Fibroblast of lung (primary cell): ENCODE measurements around the gene MEFV. TPM values are rescaled to one million over a fixed set of nuclear protein-coding genes. Genes with fewer than 3 reads are reported as not detected.

Source experiments
- DNase-seq, 2 donors: peaks; one replicate each; pipeline versions ENCODE4 v3.0.0 to v3.0.0-alpha.2; 2010; ENCODE audit warnings: low read depth in 2 of 2
- H2AFZ ChIP-seq: 2 replicates; pipeline ENCODE4 v1.5.1; 2012; ENCODE audit warnings: low read length, control low read depth, inconsistent platforms
- H3K27ac ChIP-seq: 2 replicates; pipeline ENCODE4 v1.5.1; 2011; ENCODE audit warnings: low read length, control low read depth; ENCODE audit not compliant: insufficient read depth
- H3K27me3 ChIP-seq: 2 replicates; pipeline ENCODE4 v1.5.1; 2011; ENCODE audit warnings: mild to moderate bottlenecking, low read length; ENCODE audit not compliant: control insufficient read depth, insufficient read depth
- H3K36me3 ChIP-seq: 2 replicates; pipeline ENCODE4 v1.5.1; 2011; ENCODE audit warnings: low read length; ENCODE audit not compliant: control insufficient read depth, insufficient read depth
- H3K4me1 ChIP-seq: 2 replicates; pipeline ENCODE4 v1.5.1; 2011; ENCODE audit warnings: low read length; ENCODE audit not compliant: control insufficient read depth, insufficient read depth; ENCODE audit errors: extremely low read depth
- H3K4me2 ChIP-seq: 2 replicates; pipeline ENCODE4 v1.5.1; 2011; ENCODE audit warnings: low read length, control low read depth; ENCODE audit not compliant: insufficient read depth; ENCODE audit errors: extremely low read depth
- H3K4me3 ChIP-seq, 4 experiments: fragments of 200-600 bp in 1 of 4; sonication (generic) in 1 of 4; replicated peaks in 1 of 4; 2 replicates each; pipeline ENCODE4 v1.5.1; 2011 to 2016; ENCODE audit warnings: low read length in 4 of 4, low read depth in 3 of 4, mild to moderate bottlenecking in 3 of 4, control low read depth in 2 of 4, inconsistent platforms in 1 of 4, mixed read lengths in 1 of 4; ENCODE audit not compliant: insufficient read depth in 1 of 4; ENCODE audit errors: control extremely low read depth in 1 of 4
- H3K79me2 ChIP-seq: 2 replicates; pipeline ENCODE4 v1.5.1; 2012; ENCODE audit warnings: mild to moderate bottlenecking, low read length, inconsistent platforms; ENCODE audit not compliant: control insufficient read depth, insufficient read depth
- H3K9ac ChIP-seq: 2 replicates; pipeline ENCODE4 v1.5.1; 2011; ENCODE audit warnings: mild to moderate bottlenecking, low read length, control low read depth; ENCODE audit not compliant: insufficient read depth
- H3K9me3 ChIP-seq: 2 replicates; pipeline ENCODE4 v1.5.1; 2012; ENCODE audit warnings: low read depth, low read length; ENCODE audit not compliant: control insufficient read depth, insufficient read depth
- H4K20me1 ChIP-seq: 2 replicates; pipeline ENCODE4 v1.5.1; 2011; ENCODE audit warnings: low read length; ENCODE audit not compliant: control insufficient read depth, insufficient read depth; ENCODE audit errors: extremely low read depth
- CTCF ChIP-seq, 2 donors: IDR thresholded peaks in 1 of 2; conservative IDR thresholded peaks in 1 of 2; 1 replicate in 1 of 2; 2 replicates in 1 of 2; pipeline ENCODE4 v1.5.1; 2011 to 2012; ENCODE audit warnings: low read length in 2 of 2, control low read depth in 1 of 2, inconsistent platforms in 1 of 2, low read depth in 1 of 2, mild to moderate bottlenecking in 1 of 2
- EZH2 ChIP-seq: IDR thresholded peaks from 2 replicates; pipeline ENCODE4 v1.5.1; 2012; ENCODE audit warnings: low read length, control low read depth, mild to moderate bottlenecking; ENCODE audit errors: missing control alignments
- polyA plus RNA-seq, 2 donors: library from polyadenylated mRNA; depleted of rRNA in 1 of 2; stranded (reverse) in 1 of 2; unstranded in 1 of 2; fragments of >200 nt; gene quantifications; 2 replicates each; pipeline ENCODE4 v1.2.1, GENCODE V29; 2011 to 2012; ENCODE audit warnings: missing spikeins in 1 of 2
- total RNA-seq: library from RNA; depleted of rRNA; stranded (reverse); fragments of >200 nt; gene quantifications from 2 replicates; pipeline ENCODE4 v1.2.1, GENCODE V29; 2014

The MEFV gene
- total and polyA plus RNA-seq, 2 donors (not counting 1 experiment from before 2014, with no cell fraction given), result 0.17 TPM; not detected in 1

GRCh38 chr16:3262517-3262916, 6.1 kb upstream of the MEFV start:
- no peak overlapping the region for H2AFZ ChIP-seq
- H3K36me3 ChIP-seq, result no peaks in the 10 kb centered on the region
- H3K27ac ChIP-seq, result no peak overlapping the region
- no peaks in the 10 kb centered on the region for H3K9me3 ChIP-seq
- H4K20me1 ChIP-seq, result no peaks in the 10 kb centered on the region
- H3K27me3 ChIP-seq, result no peaks in the 10 kb centered on the region
- no peak overlapping the region for H3K9ac ChIP-seq
- no peak overlapping the region for H3K4me2 ChIP-seq
- no peak overlapping the region for H3K4me3 ChIP-seq
- no peak for DNase-seq
- TF ChIP-seq EZH2 (no peak), CTCF (conservative IDR thresholded peaks at IDR 0.05 in 1 of 2, IDR thresholded peaks at IDR 0.05 in 1 of 2; ENCODE audit: low read depth in 1 of 2, low read length in 2 of 2) (no peak)
- H3K4me1 ChIP-seq, result no peaks in the 10 kb centered on the region
- H3K79me2 ChIP-seq, result no peaks in the 10 kb centered on the region

- Histone ChIP-seq H3K4me1 (no peaks in the 10 kb centered on the region), H3K9ac (no peak overlapping the region), H3K9me3 (no peaks in the 10 kb centered on the region), H3K4me3 (no peak overlapping the region), H3K79me2 (no peaks in the 10 kb centered on the region), H3K27me3 (no peaks in the 10 kb centered on the region), H3K27ac (no peak overlapping the region), H4K20me1 (no peaks in the 10 kb centered on the region), H3K4me2 (no peak overlapping the region), H2AFZ (no peak overlapping the region), H3K36me3 (no peaks in the 10 kb centered on the region)
- no peak for DNase-seq
- TF ChIP-seq EZH2 (no peak), CTCF (conservative IDR thresholded peaks at IDR 0.05 in 1 of 2, IDR thresholded peaks at IDR 0.05 in 1 of 2; ENCODE audit: low read depth in 1 of 2, low read length in 2 of 2) (no peak)
Observed at GRCh38 chr16:3259836-3260235, 3.4 kb upstream of the MEFV start.

GRCh38 chr16:3256866-3257465, 533 bp upstream of the MEFV start:
- H3K36me3 ChIP-seq, result no peaks in the 10 kb centered on the region
- TF ChIP-seq CTCF (conservative IDR thresholded peaks at IDR 0.05 in 1 of 2, IDR thresholded peaks at IDR 0.05 in 1 of 2; ENCODE audit: low read depth in 1 of 2, low read length in 2 of 2) (no peak), EZH2 (no peak)
- H3K79me2 ChIP-seq, result no peaks in the 10 kb centered on the region
- no peaks in the 10 kb centered on the region for H3K4me1 ChIP-seq
- no peak overlapping the region for H3K27ac ChIP-seq
- H3K9me3 ChIP-seq, result no peaks in the 10 kb centered on the region
- H4K20me1 ChIP-seq, result no peaks in the 10 kb centered on the region
- H3K4me3 ChIP-seq, result no peak overlapping the region
- no peaks in the 10 kb centered on the region for H3K27me3 ChIP-seq
- no peak overlapping the region for H3K4me2 ChIP-seq
- DNase-seq, result peak in 1 of 2 donors; percentile 63
- no peak overlapping the region for H2AFZ ChIP-seq
- no peak overlapping the region for H3K9ac ChIP-seq
